Ramos (cell line): ENCODE measurements around the gene FGGY.
"Not testable (repeated sequence)": the region's sequence is repeated elsewhere in the genome, so short reads cannot be mapped to it uniquely, and the experiment has no call there.

Experiments used
- in situ Hi-C: fragments of 300-500 bp; cut with MboI; formaldehyde crosslinking; loops from one replicate; pipeline ENCODE4 v1.14.3; 2022; ENCODE audit warnings: low sequenced_read_pairs; ENCODE audit not compliant: unreplicated experiment

Gene FGGY

GRCh38 chr1:59282951-59283350 lies 13.9 kb upstream of the FGGY start:
- in situ Hi-C loops: no loop called here

- in situ Hi-C loops: no loop called here
These were observed 11.2 kb upstream of the FGGY start for GRCh38 chr1:59285691-59286090.

DNA sequence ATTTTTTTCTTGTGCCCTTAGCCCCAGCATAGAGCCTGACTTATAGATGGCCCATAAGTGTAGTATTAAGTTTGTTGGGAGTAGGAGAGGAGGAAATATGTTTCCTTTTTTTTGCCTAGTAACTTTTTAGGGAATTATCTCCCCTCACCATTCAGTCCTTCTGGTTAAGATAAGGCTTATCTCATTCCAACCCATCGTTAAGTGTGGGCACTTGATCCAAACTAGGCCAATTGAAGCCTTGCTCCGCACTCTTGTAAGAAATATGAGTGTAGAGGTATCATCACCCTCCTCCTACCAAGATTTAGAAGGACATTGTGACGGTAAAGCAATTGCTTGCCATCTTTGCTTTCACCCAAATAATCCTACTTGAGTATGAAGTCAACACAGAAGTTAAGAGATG lies 8.8 kb upstream of the FGGY start:
- in situ Hi-C loops: no loop called here

DNA sequence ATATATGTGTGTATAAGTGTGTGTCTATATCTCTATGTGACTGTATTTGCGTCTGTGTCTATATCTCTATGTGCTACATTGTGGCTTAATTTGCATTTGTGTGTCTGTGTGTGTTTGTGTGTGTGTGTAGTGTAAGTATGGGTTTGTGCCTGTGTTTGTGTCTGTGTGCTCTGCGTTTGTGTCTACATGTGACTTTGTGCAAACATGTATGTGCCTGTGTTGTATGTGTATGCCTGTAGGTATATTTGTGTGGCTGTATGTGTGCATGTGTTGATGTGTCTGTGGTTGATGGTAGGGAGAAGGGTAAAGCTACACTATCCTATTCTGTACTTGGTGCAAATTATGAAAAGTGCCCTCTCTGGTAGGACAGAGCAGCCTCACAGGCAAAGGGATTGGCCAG lies 7.3 kb upstream of the FGGY start:
- in situ Hi-C loops: no loop called here

DNA sequence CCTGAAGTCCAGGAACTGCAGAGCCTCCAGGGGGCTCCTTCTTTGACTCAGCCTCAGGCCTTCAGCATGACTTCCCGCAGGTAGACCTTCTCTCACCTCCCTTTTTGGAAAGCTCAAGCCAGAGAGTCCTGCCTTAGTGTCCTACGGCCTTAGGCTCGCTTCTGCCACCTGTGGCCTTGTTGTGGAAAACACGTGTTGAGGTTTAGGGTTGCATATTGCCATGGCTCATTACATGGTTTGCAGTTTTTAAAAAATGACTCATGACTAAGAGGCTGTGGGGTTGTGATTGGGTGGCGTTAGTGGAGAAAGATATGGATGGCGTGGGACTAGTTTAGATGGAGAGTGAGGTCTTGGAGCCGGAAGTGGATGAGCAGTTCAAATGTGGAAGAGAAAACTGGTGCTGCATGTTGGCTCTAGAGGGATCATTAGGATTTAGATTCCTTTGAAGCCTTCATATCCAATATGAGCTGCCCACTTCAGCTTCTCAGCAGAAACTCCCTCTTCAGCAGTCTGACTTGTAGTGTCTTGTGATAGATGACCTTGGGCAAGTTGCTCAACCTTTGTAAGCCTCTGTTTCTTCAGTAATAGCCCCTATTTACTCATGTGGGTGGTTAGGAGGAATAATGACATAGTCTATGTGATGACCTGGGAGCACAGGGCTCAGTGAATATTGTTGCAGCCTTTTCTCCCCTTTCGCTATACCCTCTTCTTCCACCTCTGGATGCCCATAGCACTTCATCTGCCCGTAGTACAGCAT lies 6.5 kb upstream of the FGGY start:
- in situ Hi-C loops: no loop called here

GRCh38 chr1:59291561-59291960 lies 5.3 kb upstream of the FGGY start:
- in situ Hi-C loops: no loop called here

DNA sequence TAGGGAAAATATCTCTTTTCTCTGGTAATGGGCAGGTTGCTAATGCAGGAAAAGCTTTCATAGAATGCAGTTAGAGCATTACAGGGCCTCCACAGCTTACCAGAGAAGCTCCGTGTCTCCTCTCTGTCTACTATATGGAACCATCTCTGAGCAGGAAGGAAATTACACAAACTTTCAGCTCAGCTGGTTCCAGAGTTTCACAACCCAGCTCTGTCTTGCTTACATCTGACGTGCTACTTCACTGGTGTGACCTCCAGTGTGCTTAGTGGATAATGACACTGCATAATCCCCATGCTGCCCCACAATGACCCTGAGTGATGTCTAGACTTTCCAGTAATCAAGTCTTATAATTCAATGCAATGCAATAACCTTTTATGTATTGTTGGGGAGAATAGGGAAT lies 4.3 kb upstream of the FGGY start:
- in situ Hi-C loops: no loop called here

- in situ Hi-C loops: no loop called here
These were observed 3.7 kb upstream of the FGGY start for GRCh38 chr1:59293206-59293605.

DNA sequence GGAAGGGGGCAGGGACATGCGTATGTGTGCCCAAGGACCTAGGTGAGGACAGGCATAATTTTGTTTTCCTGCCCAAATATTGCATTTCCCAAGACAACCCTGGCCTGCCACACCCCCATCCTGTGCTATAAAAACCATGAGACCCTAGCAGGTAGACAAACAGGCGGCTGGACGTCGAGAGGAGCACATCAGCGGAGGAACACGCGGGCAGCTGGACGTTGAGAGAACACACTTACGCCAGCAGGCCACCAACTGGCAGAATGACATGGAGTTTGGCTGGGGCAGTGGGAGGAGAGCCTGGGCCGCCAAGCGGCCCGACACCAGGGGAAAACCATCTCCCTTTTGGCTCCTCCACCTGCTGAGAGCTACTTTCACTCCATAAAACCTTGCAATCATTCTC lies 3.0 kb upstream of the FGGY start:
- in situ Hi-C loops: no loop called here

- in situ Hi-C loops: no loop called here
These were observed 2.5 kb upstream of the FGGY start for GRCh38 chr1:59294423-59294822.

- in situ Hi-C loops: no loop called here
These were observed 1.3 kb upstream of the FGGY start for GRCh38 chr1:59295618-59296017.

DNA sequence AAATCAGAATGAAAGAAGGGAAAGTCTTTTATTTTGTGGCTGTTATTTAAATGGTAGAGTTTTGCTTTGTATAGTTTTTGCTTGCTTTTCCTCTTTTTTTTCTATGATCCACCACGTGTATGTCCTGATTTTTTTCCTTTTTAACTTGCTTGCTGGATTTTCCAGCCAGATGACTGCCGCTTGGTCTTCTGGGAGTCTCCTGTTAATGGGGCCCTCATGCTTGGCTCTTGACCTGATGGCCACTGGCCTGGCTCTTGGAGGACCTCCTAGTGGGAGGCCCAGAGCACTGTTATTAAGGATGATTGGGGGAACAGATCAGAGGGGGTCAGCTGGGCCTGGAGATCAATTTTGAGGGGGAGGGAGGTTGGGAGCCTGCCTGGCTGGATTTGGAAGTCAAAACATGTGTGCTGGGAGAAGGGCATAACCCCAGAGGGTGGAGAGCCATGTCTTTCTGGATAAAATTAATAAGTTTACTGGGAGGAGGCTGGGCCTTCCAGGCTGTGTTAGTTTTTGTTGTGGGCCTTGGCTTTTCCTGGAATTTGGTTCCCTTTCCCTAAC lies 1.2 kb downstream of the FGGY start:
- in situ Hi-C loops: no loop called here

DNA sequence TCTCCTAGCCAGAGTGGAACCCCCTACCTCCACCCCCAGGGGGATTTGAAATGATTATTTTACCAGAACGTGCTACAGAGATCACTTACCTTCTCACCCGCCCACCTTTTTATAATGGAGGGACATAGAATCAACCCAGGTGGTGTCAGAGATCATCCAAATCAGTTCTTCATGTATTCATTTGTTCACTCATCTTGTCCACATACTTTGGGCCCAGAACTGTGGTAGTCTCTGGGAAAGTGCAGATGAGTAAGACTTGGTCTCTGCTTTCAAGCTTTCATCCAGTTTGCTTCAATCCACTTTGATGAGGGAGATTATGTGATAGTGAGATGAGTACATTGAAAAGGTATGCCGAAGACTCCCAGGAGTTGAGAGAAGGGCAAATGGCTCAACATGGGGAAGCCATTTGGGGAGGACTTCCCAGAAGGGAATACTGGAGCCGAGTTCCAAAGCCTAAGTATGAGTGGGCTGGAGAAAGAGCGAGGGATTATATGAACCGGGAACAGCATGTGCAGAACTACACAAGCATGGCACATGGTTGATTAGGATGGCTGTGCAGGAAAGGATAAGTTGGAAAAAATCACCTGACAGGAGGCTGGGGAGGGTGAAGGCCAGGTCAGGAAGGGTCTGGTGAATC lies 1.9 kb downstream of the FGGY start:
- in situ Hi-C loops: no loop called here

- in situ Hi-C loops: not testable (repeated sequence)
These were observed 2.8 kb downstream of the FGGY start for GRCh38 chr1:59299670-59300069.

DNA sequence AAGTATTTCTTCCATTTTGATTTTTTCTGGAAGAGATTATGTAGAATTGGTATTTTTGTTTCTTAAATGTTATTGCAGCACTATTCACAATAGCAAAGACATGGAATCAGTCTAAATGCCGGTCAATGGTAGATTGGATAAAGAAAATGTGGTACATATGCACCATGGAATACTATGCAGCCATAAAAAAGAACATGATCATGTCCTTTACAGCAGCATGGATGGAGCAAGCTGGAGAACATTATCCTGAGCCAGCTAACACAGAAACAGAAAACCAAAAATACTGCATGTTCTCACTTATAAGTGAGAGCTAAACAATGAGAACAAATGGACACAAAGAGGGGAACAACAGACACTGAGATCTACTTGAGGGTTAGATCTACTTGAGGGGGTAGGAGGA lies 5.4 kb downstream of the FGGY start:
- in situ Hi-C loops: no loop called here

GRCh38 chr1:59302871-59303270 lies 6.0 kb downstream of the FGGY start:
- in situ Hi-C loops: no loop called here

DNA sequence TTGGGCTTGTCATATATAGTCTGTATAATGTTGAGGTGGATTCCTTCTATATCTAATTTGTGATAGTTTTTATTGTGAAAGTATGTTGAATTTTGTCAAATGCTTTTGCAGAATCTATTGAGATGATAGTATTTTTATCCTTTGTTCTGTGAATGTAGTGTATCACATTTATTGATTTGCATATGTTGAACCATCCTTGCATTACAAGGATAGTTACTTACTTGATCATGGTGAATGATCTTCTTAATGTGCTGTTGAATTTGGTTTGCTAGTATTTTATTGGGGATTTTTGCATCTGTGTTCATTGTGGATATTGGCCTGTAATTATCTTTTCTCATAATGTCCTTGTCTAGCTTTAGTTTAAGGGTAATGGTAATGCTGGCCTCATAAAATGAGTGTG lies 8.3 kb downstream of the FGGY start:
- in situ Hi-C loops: no loop called here

GRCh38 chr1:59307591-59307990 lies 10.7 kb downstream of the FGGY start:
- in situ Hi-C loops: no loop called here

DNA sequence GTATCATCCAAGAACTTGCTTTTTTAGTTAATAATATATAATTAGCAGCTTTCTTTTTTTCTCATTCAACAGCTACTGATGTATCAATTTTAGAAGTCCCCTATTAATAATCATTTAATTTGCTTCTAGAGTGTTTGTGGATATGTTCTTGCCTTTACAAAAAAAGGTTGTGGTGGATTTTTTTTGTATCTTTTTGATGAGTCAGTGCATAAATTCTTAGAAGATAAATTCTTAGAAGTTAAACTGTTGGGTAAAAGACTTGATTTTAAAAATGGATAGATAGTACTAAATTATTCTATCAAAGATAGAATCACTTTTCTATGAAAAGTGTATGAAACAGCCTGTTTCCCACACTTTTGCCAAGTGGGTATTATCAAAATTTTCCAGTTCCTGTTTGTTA lies 11.9 kb downstream of the FGGY start:
- in situ Hi-C loops: no loop called here

- in situ Hi-C loops: no loop called here
These were observed 12.5 kb downstream of the FGGY start for GRCh38 chr1:59309392-59309791.

DNA sequence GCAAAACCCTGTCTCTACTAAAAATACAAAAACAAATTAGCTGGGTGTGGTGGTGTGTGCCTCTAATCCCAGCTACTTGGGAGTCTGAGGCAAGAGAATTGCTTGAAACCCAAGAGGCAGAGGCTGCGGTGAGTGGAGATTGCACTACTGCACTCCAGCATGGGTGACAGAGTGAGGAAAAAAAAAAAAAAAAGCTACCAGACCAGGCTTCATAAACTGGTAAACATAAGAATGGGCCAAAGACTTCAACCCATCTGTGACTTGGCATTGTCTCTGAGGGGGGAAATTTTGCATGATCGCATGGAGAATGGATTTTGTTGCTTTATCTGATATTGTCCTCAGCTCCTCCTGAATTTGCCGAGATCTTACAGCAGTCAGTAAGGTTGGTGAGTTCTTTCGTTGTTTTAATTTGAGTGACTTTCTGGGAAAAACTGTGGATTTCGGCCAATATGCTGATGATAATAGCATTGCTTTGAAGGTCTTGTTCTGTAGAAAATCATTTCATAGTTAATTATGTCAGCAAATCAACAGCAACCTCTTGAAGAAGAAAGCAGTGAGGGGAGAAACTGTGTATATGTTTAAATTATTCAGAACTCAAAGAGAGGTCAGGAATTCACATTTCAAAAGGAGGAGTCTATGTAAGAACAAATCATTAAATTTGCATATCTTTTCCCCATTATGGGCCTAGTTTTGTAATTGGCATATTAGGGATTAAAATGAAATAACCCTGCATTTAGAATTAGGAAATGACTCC lies 13.1 kb downstream of the FGGY start:
- in situ Hi-C loops: no loop called here
